Measurements from ENCODE around the gene CDH1.

- TF ChIP-seq CTCF (IDR thresholded peaks at IDR 0.05) (no peak), POLR2A (IDR thresholded peaks at IDR 0.05) (no peak)
Observed at GRCh38 chr16:68802190-68802589, 65.1 kb downstream of the CDH1 start.

Measured in heart left ventricle (tissue), 13 donors.